HG03039 (cell line): Measurements from ENCODE around the gene FAM200B.
A peak's percentile ranks its signal among the peaks of the same experiment; 100 is the strongest.

Experiments used
- ATAC-seq: cut with Tn5 transposase; IDR thresholded peaks from one replicate; pipeline ENCODE4 v1.9.1; 2021; ENCODE audit warnings: mild to moderate bottlenecking, moderate library complexity; ENCODE audit not compliant: unreplicated experiment

FAM200B gene

DNA sequence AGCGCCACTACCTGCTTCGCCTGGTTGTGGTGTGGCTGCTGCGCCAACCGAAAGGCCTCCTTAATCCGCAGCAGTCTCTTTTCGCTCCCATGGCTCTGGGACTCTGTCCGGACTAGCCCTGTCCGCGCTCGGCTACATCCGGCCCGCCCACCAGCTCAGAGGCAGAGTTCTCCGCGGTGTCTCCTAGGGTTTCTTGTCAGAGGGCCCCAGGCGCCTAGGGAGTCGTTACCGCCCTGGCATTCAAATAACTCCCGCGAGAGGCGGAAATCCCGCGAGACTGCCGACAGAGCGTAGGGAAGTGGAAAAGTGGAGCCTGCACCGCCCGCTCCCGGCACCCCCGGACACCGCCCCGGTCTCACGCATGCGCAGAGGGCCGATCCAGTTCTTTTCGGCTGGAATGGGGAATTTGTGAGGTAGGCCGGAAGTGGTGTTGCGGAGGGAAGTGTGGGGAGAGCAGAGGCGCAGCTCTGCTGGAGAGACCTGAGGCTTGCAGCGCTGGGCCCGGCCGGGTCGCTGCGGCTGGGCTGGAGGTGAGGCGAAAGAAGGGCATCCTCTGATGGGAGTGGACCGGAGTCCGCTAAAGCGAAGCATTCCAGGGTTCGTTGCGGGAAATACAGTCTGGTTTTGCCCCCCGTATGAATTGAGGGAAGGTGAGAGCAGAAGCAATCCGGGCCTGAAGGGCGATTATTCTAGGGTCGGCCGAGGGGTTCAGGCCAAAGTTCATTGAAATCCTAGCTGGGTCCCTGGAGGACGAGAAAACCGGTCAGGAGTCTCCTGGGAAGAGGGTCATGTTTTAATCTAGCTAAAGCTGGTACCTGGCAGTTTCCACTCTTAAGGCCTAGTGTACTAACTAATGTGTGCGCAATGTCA is at the start of gene FAM200B:
Gene FAM200B, plus strand, starts transcription at position 456 of the 870 bp plus-strand sequence. CDS start 5,151 bp downstream, outside the sequence.
- peak; percentile 96 for ATAC-seq

- ATAC-seq: no peak
Observed at GRCh38 chr4:15636818-15637217, 44.8 kb upstream of the FAM200B start.

DNA sequence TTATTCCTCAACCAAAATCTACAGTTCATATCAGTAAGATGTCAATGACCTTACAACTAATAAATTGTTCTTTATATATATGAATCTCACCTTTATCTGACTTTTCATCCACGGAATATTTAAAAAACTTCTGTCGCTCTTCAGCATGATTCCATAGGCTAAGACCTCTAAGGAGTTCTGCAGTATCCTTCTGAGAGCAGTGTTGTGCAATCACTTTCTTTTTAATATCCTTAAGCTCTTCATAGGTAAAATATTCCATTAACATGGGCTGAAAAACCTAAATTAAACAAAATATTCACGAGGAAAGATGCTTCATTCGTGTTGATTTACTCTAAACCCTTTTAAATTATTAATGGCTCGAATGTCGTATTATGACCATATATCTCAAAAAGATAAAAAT is 43.2 kb upstream of the FAM200B start:
- ATAC-seq: no peak

DNA sequence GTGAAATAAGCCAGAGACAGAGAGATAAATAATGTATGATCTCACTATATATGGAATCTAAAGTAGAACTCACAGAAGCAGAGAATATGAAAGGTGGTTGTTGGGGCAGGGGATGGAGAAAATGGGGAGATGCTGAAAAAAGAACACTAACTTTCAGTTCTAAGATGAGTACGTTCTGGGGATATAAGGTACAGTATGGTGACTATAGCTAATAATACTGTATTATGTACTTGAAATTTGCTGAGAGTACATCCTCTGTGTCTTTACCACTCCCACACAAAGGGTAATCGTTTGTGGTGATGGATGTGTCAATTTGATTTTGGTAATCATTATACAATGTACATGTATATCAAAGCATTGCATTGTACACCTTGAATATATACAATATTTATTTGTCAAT is 33.0 kb upstream of the FAM200B start:
- ATAC-seq: peak; percentile 52

DNA sequence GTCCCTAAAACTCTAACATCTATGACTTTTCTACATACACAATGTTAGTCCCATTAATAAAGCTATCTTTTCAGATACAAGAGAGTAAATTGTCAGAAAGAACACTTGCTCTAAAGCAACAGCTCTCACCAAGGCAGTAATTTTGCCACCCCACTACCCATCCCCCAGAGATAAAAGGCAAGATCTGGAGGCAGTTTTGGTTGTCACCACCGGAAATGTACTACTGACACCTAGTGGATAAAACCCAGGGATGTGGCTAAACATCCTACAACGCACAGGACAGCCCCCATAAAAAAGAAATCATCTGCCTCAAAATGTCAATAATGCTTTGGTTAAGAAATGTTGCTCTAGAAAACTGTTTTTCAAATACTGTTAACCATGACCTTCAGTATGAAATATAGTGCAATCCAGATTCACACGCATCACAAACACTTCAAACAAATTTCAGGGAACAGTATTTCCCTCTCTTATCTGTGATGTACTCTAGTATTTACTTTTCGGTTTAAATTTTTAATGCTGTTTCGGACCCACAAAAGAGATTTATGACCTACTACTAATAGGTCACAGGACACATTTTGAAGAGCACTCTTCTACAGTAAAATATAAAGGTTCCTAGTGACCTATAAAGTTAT is 31.6 kb upstream of the FAM200B start:
- ATAC-seq: peak; percentile 46

DNA sequence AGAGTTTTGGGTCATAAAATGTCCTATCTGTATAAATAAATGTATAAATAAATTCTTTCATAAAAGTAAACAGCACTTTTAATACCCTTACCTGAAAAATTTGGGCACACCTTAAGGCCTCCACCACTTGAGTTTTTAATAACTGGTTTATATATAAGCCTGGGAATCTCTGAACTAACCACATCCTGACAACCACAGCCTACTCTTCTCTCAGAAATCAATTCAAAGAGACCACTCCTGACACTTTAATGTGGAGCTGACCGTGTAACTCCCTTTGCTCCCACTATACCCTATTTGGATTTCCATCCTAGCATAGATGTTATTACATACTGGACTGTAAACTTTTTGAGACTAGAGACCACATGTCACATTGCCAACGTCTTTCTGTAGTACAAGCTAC is 30.0 kb upstream of the FAM200B start:
- no peak for ATAC-seq

GRCh38 chr4:15652191-15652590 is 29.4 kb upstream of the FAM200B start:
- ATAC-seq: no peak

DNA sequence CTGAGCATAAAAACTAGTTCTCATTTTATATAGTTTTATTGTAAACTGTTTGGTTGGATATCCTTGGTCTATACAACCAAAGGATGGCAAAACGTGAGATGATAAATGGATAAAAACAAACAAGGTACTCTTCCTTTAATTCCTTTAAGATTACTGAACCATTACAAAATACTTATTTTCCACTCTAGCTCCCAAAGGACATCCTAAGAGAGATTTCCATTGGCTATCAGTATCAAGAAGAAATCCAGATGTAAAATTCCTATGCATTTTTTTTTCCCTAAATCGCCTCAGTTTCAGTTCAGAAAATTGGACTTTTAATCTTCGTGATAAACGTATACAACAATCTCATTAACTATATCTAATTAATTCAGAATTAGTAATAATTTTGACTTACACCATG is 28.8 kb upstream of the FAM200B start:
- ATAC-seq: no peak

DNA sequence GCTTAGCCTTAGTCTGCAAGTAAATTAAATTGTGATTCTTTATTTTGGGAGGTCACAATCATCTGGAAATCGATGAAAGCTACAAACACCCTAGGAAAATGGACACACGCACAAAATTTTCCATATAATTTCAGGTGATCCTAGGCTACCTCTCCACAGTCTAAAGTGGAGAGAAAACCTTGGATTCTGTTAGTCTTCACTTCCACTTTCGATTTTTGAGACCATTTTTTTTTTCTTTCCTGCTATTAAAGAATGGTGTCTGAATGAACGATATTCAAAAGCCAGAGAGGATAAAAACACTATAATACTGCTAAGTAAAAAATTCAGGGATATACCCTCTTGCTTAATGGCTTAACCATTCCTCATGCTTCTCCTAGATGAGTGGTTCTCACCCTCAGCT is 28.2 kb upstream of the FAM200B start:
- ATAC-seq: no peak

GRCh38 chr4:15653864-15654592 is 27.6 kb upstream of the FAM200B start:
- ATAC-seq: no peak

GRCh38 chr4:15654593-15655222 is 26.9 kb upstream of the FAM200B start:
- ATAC-seq: peak; percentile 35

DNA sequence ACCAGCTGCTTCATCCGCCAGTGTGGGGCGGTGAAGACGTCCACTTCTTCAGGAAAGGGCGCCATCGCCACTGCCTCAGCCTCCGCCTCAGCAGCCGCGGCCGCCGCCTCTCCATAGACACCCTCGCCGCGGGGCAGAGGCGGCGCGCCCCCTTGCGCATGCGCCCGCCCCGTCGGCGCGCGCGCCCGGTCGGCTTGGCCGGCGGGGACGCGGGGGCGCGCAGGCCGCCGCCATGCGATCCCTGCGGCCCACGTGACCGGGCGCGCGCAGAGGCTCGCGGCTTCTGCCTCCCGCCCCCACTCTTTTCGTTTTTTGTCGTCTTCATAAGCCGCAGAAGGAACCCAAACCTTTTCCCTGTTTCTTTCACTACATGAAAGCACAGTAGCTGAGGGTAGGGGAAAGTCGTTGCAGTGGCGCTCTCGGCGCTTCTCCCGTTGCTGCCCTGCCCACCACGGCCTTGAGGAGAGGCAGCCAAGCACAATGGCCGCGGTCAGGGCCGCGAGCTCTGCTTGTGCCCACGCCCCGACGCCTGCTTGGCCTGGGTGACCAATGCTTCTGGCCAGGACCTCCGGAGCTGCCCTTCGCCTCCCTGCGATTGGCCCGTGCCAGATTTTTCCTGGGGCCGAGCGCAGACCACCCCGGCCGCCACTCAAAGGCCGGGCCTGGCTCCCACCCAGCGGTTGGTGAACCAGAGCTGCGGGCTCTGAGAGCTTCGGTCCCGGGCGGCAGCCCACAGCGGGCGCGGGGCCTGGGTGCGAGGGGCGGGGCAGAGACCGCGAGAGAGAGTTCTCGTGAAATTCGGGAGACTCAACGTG is 26.2 kb upstream of the FAM200B start, which contains the start of gene FBXL5:
Gene FBXL5, minus strand, starts transcription at position 135 of the 815 bp plus-strand sequence. Its CDS starts 70 bp downstream, at position 65.
- ATAC-seq: peak; percentile 65

GRCh38 chr4:15656038-15656470 is 25.6 kb upstream of the FAM200B start:
- ATAC-seq: no peak

DNA sequence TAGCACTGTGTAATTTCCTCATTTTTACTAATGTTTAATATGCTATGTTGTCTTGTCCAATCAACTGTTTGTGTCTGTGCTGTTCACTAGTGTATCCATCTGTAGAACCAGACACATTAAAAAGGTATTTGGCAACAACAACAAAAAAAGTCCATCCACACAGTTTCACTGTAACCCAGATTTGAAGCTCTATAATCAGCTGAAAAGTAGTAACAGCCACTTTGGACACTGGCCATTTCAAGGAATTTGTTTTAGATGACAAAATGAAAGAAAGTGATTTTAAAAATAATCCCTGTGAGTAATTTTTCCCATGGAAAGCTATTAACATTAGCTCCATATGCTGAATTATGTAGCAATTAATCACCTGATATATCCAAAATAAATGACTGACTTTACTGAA is 24.3 kb upstream of the FAM200B start:
- ATAC-seq: no peak

GRCh38 chr4:15658136-15658770 is 23.4 kb upstream of the FAM200B start:
- no peak for ATAC-seq

DNA sequence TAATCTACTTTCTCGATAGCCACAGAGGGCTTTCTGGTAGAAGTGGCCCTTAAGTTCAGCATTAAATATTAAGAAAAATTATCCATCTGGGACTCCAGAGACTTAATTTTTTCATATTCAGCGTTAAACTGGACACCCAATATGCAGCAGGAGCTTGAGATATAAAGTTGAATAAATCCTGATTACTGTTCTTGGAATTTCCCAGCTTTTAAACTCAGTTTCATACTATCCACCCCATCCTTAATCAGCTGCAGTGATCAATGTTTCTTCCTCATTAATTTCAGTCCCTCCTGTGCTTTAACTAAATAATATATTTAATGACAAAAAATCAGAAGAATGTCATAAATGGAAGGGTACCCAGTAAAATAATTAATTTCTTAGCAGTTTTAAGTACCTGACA is 22.8 kb upstream of the FAM200B start:
- no peak for ATAC-seq

GRCh38 chr4:15659768-15660570 is 21.7 kb upstream of the FAM200B start:
- no peak for ATAC-seq

- no peak for ATAC-seq
Observed at GRCh38 chr4:15665753-15666365, 15.8 kb upstream of the FAM200B start.
